Smooth muscle cell (in vitro differentiated cells): ENCODE results near the gene BMF. TPM values are rescaled to one million over a fixed set of nuclear protein-coding genes. Genes with fewer than 3 reads are reported as not detected.
A peak's percentile ranks its signal among the peaks of the same experiment; 100 is the strongest.

ENCODE experiments used
- DNase-seq: peaks from one replicate; lab custom pipeline; 2025; ENCODE audit not compliant: unreplicated experiment; lab: John Stamatoyannopoulos, UW
- H2AFZ ChIP-seq: fragments of 200-600 bp; sonication (generic); 2 replicates; pipeline ENCODE4 v1.6.0; 2016; ENCODE audit warnings: antibody characterized with exemption, low read depth, mild to moderate bottlenecking
- H3F3A ChIP-seq: fragments of 200-600 bp; sonication (generic); 2 replicates; pipeline ENCODE4 v1.6.0; 2017; ENCODE audit warnings: antibody characterized with exemption, low read depth
- H3K27ac ChIP-seq: fragments of 200-600 bp; sonication (generic); 2 replicates; pipeline ENCODE4 v1.5.1; 2016; ENCODE audit warnings: low read depth, mild to moderate bottlenecking
- H3K27me3 ChIP-seq: fragments of 200-600 bp; sonication (generic); 2 replicates; pipeline ENCODE4 v1.6.1; 2016; ENCODE audit warnings: low read depth, mild to moderate bottlenecking
- H3K36me3 ChIP-seq: fragments of 200-600 bp; sonication (generic); 2 replicates; pipeline ENCODE4 v1.5.1; 2016; ENCODE audit warnings: low read depth
- H3K4me1 ChIP-seq: fragments of 200-600 bp; sonication (generic); 2 replicates; pipeline ENCODE4 v1.5.1; 2016; ENCODE audit warnings: low read depth
- H3K4me2 ChIP-seq: fragments of 200-600 bp; sonication (generic); 2 replicates; pipeline ENCODE4 v1.6.0; 2016; ENCODE audit warnings: mild to moderate bottlenecking
- H3K4me3 ChIP-seq: fragments of 200-600 bp; sonication (generic); 2 replicates; pipeline ENCODE4 v1.5.1; 2016; ENCODE audit warnings: mild to moderate bottlenecking
- H3K79me2 ChIP-seq: fragments of 200-600 bp; sonication (generic); 2 replicates; pipeline ENCODE4 v1.6.0; 2016; ENCODE audit warnings: low read depth, mild to moderate bottlenecking
- H3K9ac ChIP-seq: fragments of 200-600 bp; sonication (generic); 2 replicates; pipeline ENCODE4 v1.6.0; 2016; ENCODE audit warnings: low read depth
- H3K9me3 ChIP-seq: fragments of 200-600 bp; sonication (generic); replicated peaks from 2 replicates; pipeline ENCODE4 v1.5.1; 2016; ENCODE audit warnings: low read depth
- H4K20me1 ChIP-seq: fragments of 200-600 bp; sonication (generic); 2 replicates; pipeline ENCODE4 v1.6.0; 2016; ENCODE audit warnings: low read depth
- WGBS: methylation state at CpG from one replicate; pipeline ENCODE4 v1.1.7; 2016; ENCODE audit warnings: low lambda C conversion rate; 5-methylcytosine and 5-hydroxymethylcytosine counted together
- polyA plus RNA-seq: library from polyadenylated mRNA; unstranded; fragments of >200 nt; fragmentation: Nextera tagmentation; extraction: Ambion mirVana; gene quantifications from 2 replicates; pipeline ENCODE4 v1.2.1, GENCODE V29; 2016
- total RNA-seq: library from RNA; depleted of rRNA; stranded (reverse); fragments of >200 nt; gene quantifications from 2 replicates; pipeline ENCODE4 v1.2.3, GENCODE V29; 2014
- TF ChIP-seq, protein P1 (sequence below): fragments of 200-600 bp; sonication (generic); IDR thresholded peaks from 2 replicates; pipeline ENCODE4 v1.5.1; 2017; ENCODE audit warnings: borderline replicate concordance, mild to moderate bottlenecking, antibody characterized with exemption; ENCODE audit not compliant: insufficient read depth, poor library complexity, severe bottlenecking

The BMF gene
- total and polyA plus RNA-seq, 2 experiments from 2014 or later: 3.6 to 9.1 TPM

GRCh38 chr15:40108061-40108854 lies 421 bp downstream of the BMF start:
- H4K20me1 ChIP-seq: peaks cover 3% of the 10 kb centered on the region
- H3K27ac ChIP-seq: peak overlapping the region; percentile 50
- DNase-seq: no peak
- peak overlapping the region; percentile 54 for H2AFZ ChIP-seq
- peaks cover 47% of the 10 kb centered on the region for H3K4me1 ChIP-seq
- H3K36me3 ChIP-seq: no peaks in the 10 kb centered on the region
- peak overlapping the region; percentile 77 for H3K9ac ChIP-seq
- peaks cover 17% of the 10 kb centered on the region for H3F3A ChIP-seq
- 2% methylated on average over 39 of the region's 47 CpGs for WGBS
- peaks cover 5% of the 10 kb centered on the region for H3K79me2 ChIP-seq
- H3K4me3 ChIP-seq: peak overlapping the region; percentile 83
- no peaks in the 10 kb centered on the region for H3K27me3 ChIP-seq
- H3K4me2 ChIP-seq: peak overlapping the region; percentile 99
- TF ChIP-seq, protein P1, sequence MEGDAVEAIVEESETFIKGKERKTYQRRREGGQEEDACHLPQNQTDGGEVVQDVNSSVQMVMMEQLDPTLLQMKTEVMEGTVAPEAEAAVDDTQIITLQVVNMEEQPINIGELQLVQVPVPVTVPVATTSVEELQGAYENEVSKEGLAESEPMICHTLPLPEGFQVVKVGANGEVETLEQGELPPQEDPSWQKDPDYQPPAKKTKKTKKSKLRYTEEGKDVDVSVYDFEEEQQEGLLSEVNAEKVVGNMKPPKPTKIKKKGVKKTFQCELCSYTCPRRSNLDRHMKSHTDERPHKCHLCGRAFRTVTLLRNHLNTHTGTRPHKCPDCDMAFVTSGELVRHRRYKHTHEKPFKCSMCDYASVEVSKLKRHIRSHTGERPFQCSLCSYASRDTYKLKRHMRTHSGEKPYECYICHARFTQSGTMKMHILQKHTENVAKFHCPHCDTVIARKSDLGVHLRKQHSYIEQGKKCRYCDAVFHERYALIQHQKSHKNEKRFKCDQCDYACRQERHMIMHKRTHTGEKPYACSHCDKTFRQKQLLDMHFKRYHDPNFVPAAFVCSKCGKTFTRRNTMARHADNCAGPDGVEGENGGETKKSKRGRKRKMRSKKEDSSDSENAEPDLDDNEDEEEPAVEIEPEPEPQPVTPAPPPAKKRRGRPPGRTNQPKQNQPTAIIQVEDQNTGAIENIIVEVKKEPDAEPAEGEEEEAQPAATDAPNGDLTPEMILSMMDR: no peak
- no peaks in the 10 kb centered on the region for H3K9me3 ChIP-seq

- WGBS: 28% methylated on average over 8 of the region's 8 CpGs
- H3K9me3 ChIP-seq: no peaks in the 10 kb centered on the region
- H3K4me2 ChIP-seq: peak overlapping the region; percentile 99
- DNase-seq: peak; percentile 18
- H3K27ac ChIP-seq: peak overlapping the region; percentile 63
- TF ChIP-seq, protein P1: no peak
- H2AFZ ChIP-seq: no peak overlapping the region
- no peaks in the 10 kb centered on the region for H3K27me3 ChIP-seq
- H3K79me2 ChIP-seq: peaks cover 5% of the 10 kb centered on the region
- no peak overlapping the region for H3K9ac ChIP-seq
- peaks cover 17% of the 10 kb centered on the region for H3F3A ChIP-seq
- H3K4me1 ChIP-seq: peaks cover 56% of the 10 kb centered on the region
- peak overlapping the region; percentile 29 for H3K4me3 ChIP-seq
- no peaks in the 10 kb centered on the region for H3K36me3 ChIP-seq
- peaks cover 3% of the 10 kb centered on the region for H4K20me1 ChIP-seq
Observed at GRCh38 chr15:40106203-40107161, 2.2 kb downstream of the BMF start.

DNA sequence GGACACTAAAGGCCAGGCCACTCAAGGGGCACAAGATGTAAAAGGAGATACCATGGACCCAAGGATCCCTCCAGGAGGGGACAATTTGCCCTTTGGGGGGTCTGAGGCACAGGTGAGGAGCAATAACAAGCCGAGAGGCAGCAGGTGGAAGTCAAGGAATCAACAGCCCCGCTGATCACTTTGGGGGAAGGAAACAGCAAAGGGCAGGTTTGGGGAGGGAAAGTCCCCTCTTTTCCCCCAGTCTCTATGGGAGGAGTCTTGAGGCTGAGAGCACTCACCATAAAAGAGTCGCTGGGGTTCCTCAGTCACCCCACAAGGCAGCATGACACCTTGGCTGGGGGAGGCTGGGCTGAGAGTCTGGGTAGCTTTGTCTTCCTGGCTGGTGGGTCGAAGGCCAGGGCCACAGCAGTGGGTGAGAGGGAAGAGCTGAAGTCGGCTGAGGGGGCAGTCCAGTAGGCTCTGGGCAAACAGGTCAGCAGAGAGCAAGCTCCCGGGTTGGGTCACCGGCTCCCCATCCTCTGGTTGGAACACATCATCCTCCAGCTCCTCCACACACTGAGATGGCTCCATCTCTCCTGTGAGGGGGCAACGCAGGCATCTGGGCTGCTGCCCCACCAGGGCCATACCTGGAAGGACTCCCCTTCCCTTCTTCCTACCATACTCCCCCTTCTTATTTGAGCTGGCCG lies 3.0 kb downstream of the BMF start:
- peaks cover 56% of the 10 kb centered on the region for H3K4me1 ChIP-seq
- H4K20me1 ChIP-seq: peaks cover 3% of the 10 kb centered on the region
- TF ChIP-seq, protein P1: no peak
- 95% methylated on average over 9 of the region's 9 CpGs for WGBS
- no peak overlapping the region for H2AFZ ChIP-seq
- H3F3A ChIP-seq: peaks cover 17% of the 10 kb centered on the region
- H3K4me3 ChIP-seq: no peak overlapping the region
- no peak overlapping the region for H3K27ac ChIP-seq
- no peaks in the 10 kb centered on the region for H3K27me3 ChIP-seq
- H3K9ac ChIP-seq: no peak overlapping the region
- no peaks in the 10 kb centered on the region for H3K36me3 ChIP-seq
- H3K9me3 ChIP-seq: no peaks in the 10 kb centered on the region
- peak overlapping the region; percentile 99 for H3K4me2 ChIP-seq
- DNase-seq: no peak
- peaks cover 5% of the 10 kb centered on the region for H3K79me2 ChIP-seq
